ENCODE data around the gene CSNK1A1L.

DNA sequence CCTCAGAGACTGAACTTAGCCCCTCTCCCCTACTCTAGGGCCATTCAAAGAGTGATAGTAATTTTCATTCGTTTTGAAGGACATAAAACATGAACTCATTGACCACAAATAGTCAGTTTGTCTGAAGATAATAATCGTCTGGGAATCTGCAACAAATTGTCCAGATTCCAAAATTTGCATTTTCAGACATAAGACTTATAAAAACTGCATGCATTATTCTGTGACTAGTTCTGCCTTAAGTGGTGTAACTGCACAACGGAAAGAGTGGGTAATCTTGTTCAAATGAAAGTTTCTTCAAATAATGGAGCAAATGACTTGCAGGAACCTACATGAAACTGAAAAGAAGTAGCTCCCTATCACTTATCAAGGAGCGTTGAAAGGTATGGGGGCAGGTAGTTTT lies 8.4 kb downstream of the CSNK1A1L start:
- TF ChIP-seq EZH2 (IDR thresholded peaks at IDR 0.05; ENCODE audit: low read length) = no peak
- TF ChIP-seq, protein P1, sequence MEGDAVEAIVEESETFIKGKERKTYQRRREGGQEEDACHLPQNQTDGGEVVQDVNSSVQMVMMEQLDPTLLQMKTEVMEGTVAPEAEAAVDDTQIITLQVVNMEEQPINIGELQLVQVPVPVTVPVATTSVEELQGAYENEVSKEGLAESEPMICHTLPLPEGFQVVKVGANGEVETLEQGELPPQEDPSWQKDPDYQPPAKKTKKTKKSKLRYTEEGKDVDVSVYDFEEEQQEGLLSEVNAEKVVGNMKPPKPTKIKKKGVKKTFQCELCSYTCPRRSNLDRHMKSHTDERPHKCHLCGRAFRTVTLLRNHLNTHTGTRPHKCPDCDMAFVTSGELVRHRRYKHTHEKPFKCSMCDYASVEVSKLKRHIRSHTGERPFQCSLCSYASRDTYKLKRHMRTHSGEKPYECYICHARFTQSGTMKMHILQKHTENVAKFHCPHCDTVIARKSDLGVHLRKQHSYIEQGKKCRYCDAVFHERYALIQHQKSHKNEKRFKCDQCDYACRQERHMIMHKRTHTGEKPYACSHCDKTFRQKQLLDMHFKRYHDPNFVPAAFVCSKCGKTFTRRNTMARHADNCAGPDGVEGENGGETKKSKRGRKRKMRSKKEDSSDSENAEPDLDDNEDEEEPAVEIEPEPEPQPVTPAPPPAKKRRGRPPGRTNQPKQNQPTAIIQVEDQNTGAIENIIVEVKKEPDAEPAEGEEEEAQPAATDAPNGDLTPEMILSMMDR (optimal IDR thresholded peaks at IDR 0.05 in 1 of 3, IDR thresholded peaks at IDR 0.05 in 1 of 3, conservative IDR thresholded peaks at IDR 0.05 in 1 of 3; ENCODE audit: extremely low read depth in 1 of 3, insufficient read depth in 2 of 3, low read length in 3 of 3) = no peak

All from keratinocyte (primary cell).